GM10266 (cell line): Measurements from ENCODE around the gene MTMR3.
A peak's percentile ranks its signal among the peaks of the same experiment; 100 is the strongest.

Experiments used
- DNase-seq: peaks from one replicate; pipeline ENCODE4 v3.0.0; 2012; ENCODE audit errors: extremely low spot score
- CTCF ChIP-seq: IDR thresholded peaks from 2 replicates; pipeline ENCODE4 v1.5.1; 2012; ENCODE audit warnings: mild to moderate bottlenecking, low read depth; ENCODE audit not compliant: control insufficient read depth, insufficient read depth; ENCODE audit errors: missing control alignments

MTMR3 gene

GRCh38 chr22:29883775-29884097 is 762 bp downstream of the MTMR3 start:
- peak; percentile 50 for DNase-seq
- no peak for TF ChIP-seq CTCF

GRCh38 chr22:29885610-29886009 is 2.6 kb downstream of the MTMR3 start:
- TF ChIP-seq CTCF: no peak
- no peak for DNase-seq

- TF ChIP-seq CTCF: no peak
- DNase-seq: no peak
These were observed 3.6 kb downstream of the MTMR3 start for GRCh38 chr22:29886596-29886995.

GRCh38 chr22:29887358-29887757 is 4.4 kb downstream of the MTMR3 start:
- no peak for DNase-seq
- no peak for TF ChIP-seq CTCF

- TF ChIP-seq CTCF: no peak
- DNase-seq: no peak
These were observed 7.8 kb downstream of the MTMR3 start for GRCh38 chr22:29890760-29891159.

GRCh38 chr22:29892315-29893156 is 9.6 kb downstream of the MTMR3 start:
- no peak for DNase-seq

More at GRCh38 chr22:29892315-29893156, 9.6 kb downstream of the MTMR3 start:
- TF ChIP-seq CTCF: no peak
